Right ventricle myocardium superior (tissue), 1 donor: ENCODE data around the gene ZFP36L2. TPM values are rescaled to one million over a fixed set of nuclear protein-coding genes. Genes with fewer than 3 reads are reported as not detected.

Experiments
- ATAC-seq: fragments of 200-7000 bp; cut with Tn5 transposase; one replicate; pipeline ENCODE4 v1.9.1; 2020; ENCODE audit warnings: mild to moderate bottlenecking; ENCODE audit not compliant: poor library complexity
- DNase-seq: peaks from one replicate; pipeline ENCODE4 v3.0.0-alpha.2; 2020
- intact Hi-C: fragments of 100-400 bp; cut with DNase I; formaldehyde crosslinking; loops from one replicate; pipeline ENCODE4 v1.11.2; 2022
- total RNA-seq: library from RNA; stranded (reverse); fragmentation: NEBNext Ultra II Directional; extraction: Animal tissue kit (Norgen Biotek cat#: 25700); gene quantifications from one replicate; pipeline ENCODE4 v1.2.1, GENCODE V29; 2021
- donor health status: DM: no; HTN: yes; CAD: no; lungs with severe emphysema.

The ZFP36L2 gene
- total RNA-seq, 1 donor from 2014 or later = 45.0 TPM

DNA sequence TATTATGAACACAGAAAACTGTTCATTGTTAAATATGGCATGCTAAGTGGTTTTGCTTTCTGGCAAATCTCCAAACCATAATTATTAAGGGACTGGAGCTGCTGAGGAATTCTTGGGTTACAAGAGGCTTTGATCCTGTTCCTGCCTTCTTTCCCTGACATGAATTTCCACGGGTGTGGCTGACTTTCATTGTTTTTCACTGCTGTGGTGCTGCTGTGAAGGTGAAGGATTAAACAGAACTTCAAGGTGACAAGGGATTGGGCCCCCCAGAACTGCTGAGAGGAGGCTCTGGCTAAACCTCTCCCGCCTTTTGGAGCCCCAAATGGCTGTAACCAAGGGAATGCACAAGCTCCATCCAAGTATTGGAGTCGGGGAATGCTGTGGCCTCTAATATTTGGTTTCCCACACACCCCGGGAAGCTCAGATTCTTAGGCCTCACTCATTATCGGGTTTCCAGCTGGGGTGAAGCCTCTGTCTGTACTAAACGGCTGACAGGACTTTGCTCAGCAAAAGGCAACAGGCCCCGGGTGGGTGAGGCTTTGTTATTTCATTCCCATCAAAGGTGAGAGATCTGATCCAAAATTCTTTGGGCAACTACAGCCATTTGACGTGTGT, 29.0 kb upstream of the ZFP36L2 start:
- DNase-seq = no peak
- ATAC-seq = no peak
- intact Hi-C loops = no loop called here

DNA sequence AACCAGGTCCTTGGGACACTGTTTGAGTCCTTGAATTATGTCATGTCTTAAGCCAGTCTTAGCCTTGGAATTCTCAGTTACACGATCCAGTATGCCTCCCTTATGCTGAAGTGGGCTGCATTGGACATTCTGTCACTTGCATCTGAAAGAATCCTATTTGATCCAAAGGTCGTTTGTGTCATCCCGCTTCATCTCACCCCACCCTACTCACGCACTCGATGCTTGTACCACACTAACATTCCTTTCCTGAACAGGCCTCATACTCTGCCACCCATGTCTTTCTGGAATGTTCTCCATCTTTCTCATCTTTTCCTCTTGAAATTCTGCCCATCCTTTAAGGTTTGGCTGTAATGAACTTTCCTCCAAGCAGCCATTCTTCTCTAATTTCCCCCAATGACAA, 27.9 kb upstream of the ZFP36L2 start:
- DNase-seq (no peak), ATAC-seq (no peak)
- intact Hi-C loops = no loop called here

DNA sequence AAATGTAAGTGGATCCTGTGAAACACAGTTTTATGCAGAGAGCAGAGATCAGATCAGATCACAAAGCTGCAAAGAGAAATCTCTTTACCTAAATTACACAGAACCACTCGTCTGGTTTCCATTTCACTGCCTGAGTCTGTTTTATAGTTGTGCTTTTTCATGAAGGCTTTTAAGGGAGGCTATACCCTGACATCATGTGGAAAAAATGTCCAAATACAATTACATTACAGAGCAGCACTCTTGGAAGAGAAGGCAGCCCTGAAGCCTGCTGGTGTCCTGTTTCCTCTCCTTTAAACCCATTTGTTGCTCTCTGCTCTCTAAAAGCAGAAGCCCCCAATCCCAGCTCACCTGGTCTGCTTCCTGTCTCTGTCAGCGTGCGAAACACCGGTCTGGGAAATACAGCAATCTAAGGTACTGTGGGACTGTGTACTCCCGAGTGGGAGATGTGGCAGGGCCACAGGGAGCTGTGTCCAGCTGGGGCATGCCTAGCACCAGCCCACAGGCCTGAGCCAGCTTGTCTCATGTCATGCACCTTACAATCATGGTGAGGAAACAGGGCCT, 24.8 kb upstream of the ZFP36L2 start:
- DNase-seq (no peak), ATAC-seq (peak; percentile 62)
- intact Hi-C loops = no loop called here

DNA sequence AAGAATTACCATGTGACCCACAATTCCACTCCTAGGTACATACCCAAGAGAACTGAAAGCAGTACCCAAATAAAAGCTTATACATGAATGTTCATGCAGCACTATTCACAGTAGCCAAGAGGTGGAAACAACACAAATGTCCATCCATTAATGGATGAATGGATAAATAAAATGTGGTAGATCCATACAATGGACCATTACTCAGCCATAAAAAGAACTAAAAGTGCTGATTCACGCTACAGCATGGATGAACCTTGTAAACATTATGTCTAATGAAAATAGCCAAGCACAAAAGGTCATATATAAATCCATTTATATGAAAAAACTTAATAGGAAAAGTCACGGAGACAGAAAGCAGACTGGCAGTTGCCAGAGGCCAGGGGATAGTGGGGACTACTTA, 23.6 kb upstream of the ZFP36L2 start:
- intact Hi-C loops = no loop called here
- ATAC-seq (no peak), DNase-seq (no peak)

DNA sequence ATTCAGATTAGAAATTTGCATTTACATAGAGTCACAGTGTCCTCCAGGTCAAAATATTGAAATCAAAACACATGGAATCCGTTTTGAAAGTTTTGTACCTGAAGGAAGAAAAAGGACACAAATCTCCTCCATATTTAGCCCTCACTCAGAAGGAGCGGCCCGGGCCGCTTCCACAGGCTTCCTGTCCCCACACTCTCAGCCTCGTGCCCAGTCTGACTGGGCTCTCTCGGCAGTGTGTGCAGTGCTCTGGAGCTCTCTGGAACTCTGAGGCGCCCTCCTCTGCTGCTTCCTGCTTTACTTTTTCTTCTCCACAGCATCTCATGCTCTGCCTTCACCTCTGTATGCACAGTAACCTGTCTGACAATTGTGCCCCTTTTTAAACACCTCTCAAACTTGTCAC, 22.2 kb upstream of the ZFP36L2 start:
- DNase-seq (no peak), ATAC-seq (no peak)
- intact Hi-C loops = no loop called here

DNA sequence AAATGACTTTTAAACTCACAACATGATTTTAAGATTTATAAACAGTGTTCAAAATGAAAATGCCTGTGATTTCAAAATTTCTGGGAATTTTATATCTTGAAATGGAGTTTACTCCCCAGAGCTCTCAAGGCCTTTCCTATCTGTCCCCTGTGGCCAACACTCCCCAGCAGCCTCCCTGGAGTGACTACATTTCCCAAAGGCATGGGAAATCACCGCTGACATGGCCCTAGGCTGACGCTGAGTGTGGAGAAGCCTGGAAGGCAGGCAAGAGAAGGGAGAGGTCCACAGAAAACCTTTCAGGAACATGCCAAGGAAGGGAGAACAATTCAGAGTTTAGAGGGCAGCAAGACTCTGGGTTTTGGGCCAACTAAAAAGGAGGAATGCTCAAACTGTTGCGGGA, 20.2 kb upstream of the ZFP36L2 start:
- no peak for ATAC-seq
- intact Hi-C loops = no loop called here
- no peak for DNase-seq

DNA sequence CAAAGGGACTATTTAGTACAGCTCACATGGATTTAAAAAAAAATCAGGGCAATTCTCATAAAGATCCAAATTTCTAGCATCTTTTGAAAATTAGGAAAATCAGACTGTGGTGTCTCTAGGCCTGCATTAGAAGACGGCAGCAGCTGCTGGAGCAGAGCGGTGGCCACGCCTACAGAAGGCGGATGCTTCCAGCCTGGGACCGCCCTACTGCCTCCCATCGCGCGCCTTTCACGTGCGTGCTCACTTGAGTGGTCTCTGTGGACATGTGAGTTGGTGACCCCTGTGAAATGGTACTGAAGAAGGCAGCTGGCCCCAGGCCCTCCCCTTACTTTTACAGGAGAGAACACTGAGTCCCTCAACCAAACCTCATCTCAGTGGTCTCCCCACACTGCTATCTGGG, 15.2 kb upstream of the ZFP36L2 start:
- intact Hi-C loops = no loop called here
- DNase-seq = no peak
- no peak for ATAC-seq

DNA sequence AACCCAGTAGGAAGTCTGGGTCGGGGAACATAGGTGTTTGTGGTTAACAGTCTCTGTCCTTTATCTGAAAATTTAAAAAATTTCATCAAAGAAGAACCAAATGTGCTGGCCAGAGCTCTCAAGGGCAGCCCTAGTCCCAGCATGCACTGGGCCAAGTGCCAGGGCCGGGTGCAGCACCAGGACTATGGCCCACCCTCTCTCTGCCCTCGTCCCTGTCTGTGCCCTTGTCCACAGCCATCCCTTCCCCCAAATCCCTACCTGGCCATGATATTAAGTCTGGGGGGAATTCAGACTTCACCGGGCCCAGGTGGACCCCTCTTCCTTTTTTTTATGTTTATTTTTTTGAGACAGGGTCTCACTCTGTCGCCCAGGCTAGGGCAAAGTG, 14.4 kb upstream of the ZFP36L2 start:
- DNase-seq (no peak), ATAC-seq (no peak)
- intact Hi-C loops = no loop called here

DNA sequence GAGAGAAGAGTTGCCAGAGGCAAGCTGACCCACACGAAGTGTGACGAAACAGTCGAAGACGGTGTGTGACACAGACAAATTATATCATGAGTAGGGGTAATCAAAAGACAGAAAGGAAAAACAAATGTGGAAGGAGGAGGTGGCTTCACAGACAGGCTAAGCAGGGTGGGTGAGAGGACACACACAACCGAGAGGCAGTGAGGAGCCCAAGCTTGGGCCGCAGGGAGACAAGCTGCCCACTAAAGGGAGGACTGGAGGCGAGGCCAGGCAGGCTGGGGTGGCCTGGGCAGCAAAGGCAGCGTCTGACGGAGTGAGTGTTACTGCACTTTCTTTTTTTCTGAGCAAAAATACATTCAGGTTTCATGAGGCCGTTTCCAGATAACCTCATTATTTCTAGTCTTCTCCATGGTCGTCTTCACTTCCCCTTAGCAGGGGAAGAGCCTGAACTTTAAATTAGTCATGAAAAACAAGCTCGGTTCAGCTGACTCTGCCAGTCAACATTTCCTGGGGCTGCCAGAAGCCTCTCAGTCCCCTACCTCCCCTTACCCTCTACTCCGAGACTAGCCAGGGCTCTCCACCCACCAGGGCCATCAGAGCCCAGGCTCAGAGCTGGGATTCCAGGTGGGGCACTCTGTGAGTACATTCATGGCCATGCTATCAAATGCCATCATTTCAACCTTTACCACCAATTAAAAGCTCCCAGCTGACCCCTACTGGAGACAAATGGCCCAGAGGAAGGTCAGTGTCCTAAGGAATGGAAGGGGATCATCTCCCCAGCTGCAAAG, 13.8 kb upstream of the ZFP36L2 start:
- ATAC-seq (no peak), DNase-seq (no peak)
- intact Hi-C loops = loop anchor here (10.0 kb wide), 1 partner anchor 385 kb away; no protein-coding TSS in a partner anchor

DNA sequence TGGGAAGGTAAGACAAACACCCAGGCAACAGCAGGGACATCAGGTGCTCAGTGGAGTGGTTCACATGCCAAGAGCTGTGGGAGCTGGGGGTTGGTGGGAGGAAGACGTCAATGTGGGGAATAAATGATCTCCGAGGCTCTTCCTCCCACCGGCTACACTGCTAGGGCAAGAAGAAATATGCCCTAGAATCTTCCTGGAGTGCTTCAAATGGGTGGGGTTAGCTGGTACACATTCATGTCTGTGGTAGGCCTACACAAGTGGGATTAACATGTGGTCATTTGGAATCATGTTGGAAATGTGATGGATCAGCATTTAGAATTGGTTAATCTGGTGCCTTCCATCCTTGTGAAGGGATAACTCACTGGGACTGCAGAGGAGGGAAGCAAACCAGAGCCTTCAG, 12.4 kb upstream of the ZFP36L2 start:
- intact Hi-C loops = loop anchor here (10.0 kb wide), 1 partner anchor 384 kb away; no protein-coding TSS in a partner anchor
- DNase-seq (no peak), ATAC-seq (no peak)

DNA sequence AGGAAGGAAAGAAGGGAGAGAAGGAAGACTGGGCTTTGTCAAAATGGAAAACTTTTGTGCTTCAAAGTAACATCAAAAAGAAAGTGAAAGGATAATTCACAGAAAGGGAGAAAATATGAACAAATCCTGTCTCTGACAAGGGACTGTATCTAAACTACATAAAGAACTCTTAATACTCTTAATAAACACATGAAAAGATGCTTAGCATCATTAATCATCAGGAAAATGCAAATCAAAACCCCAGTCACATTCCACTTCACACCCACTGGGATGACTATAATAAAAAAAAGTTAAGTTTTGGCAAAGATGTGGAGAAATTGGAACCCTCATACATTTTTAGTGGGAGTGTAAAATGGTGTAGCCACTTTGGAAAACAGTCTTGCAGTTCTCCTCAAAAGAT, 11.8 kb upstream of the ZFP36L2 start:
- ATAC-seq (no peak), DNase-seq (no peak)
- intact Hi-C loops = loop anchor here (10.0 kb wide), 1 partner anchor 383 kb away; no protein-coding TSS in a partner anchor

DNA sequence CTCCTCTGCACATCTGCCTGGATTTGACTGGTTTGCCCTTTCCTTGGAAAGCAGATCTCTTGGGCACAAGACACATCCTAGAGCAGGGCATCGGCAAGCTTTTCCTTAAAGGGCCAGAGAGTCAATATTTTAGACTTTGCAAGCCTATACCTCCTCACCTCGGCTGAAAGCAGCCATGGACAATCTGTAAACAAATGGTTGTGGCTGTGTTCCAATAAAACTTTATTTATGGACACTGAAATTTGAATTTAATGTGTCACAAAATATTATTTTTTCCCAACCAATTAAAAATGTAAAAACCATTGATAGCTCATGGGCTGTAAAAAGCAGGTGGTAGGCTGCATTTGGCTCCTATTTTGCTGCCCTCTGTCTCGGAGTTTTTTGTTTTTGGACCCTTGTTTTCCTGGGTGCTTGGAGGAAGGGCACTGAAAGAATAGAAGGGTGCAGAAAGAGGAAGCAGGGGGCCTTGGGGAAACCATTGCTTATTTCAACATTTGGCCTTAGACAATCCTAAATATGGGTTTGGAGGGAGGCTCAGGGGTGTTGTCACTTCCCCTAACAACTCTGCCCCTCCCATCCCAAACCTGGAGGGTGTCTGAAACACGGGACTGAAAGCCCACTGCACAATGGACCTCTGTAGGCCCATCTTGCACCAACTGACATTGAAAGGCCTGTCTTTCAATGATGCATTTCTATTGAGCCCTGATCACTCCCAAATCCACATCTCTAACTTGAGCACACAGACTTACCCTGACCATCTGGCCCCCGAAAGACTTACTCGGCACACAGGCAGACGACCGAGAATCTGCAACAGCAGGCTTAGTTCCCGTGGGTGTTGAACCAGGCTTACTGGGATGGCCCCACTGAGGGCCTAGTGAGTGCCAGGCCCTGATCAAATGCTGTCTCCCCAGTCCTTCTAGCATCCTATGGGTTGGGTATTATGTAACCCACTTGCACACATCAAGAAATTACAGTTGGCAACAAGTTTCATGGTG, 7.1 kb upstream of the ZFP36L2 start:
- peak; percentile 14 for ATAC-seq
- no peak for DNase-seq
- intact Hi-C loops = loop anchor here (10.0 kb wide), 1 partner anchor 379 kb away; no protein-coding TSS in a partner anchor

DNA sequence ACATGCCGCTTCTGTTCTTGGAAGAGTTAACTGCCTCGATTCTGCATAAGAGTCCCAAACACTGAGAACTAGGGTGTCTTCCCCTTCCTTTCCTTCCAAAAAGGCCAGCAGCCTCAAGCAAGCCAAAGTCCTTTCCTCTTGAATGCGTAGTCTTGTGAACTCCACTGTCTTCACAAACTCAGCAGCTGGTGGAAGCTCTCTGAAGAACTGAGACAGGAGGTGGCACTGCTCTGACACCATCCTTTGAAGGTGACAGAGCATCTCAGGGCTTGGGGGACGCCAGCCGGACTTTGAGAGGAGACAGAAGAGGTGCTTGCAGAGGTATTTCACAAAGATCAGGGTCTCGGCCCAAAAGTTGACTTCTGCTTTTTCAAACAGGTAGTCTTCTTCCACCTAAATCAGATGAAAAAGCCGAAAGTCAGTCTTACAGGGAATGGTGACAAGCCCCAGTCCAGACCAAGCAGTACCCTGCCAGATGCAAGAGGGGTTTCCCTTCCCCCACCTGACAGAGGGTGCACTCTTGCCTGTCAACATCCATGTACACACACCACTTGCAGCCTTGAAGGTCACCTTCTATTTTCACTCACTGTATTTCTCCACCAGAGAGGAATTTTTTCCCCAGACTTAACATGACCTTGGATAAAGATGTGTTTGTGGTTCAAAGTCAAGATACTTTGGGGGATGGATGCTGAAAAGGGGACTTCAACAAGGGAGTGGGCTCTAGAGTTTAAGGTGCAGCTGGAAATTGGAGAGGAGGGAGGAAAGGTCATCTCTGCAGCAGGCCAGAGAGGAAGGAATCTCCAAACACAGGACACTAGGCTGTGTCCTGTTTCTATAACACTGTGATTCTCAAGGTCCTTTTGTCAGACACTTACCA, 4.8 kb upstream of the ZFP36L2 start:
- ATAC-seq (no peak), DNase-seq (no peak)
- intact Hi-C loops = loop anchor here (2.0 to 10.0 kb wide), 3 partner anchors 206 to 376 kb away; no protein-coding TSS in a partner anchor

DNA sequence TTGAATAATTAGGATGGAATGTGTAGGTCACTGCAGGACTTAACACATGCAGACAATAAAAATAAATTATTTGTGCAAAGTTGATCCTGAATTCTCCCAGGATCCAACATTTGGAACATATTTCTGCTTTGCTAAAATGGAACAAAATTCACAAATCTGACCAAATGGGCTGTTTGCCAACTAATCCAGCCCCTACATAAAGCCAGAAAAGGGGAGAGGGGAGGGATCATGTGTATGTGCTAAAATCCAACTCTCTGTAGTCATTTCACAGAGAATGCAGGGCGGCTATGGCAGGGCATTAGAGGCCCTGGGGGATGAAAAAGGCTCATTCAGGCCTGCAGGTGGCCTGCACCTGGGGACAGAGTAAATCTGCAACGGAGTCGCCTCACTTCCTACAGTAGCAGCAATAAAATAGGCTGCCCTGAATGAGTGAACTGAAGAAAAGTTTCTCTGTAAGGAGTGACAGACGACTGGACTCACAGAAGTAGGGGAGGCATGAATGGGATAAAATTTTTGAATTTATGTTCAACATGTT, 4.0 kb upstream of the ZFP36L2 start:
- intact Hi-C loops = loop anchor here (2.0 to 10.0 kb wide), 3 partner anchors 206 to 376 kb away; no protein-coding TSS in a partner anchor
- ATAC-seq = no peak

DNA sequence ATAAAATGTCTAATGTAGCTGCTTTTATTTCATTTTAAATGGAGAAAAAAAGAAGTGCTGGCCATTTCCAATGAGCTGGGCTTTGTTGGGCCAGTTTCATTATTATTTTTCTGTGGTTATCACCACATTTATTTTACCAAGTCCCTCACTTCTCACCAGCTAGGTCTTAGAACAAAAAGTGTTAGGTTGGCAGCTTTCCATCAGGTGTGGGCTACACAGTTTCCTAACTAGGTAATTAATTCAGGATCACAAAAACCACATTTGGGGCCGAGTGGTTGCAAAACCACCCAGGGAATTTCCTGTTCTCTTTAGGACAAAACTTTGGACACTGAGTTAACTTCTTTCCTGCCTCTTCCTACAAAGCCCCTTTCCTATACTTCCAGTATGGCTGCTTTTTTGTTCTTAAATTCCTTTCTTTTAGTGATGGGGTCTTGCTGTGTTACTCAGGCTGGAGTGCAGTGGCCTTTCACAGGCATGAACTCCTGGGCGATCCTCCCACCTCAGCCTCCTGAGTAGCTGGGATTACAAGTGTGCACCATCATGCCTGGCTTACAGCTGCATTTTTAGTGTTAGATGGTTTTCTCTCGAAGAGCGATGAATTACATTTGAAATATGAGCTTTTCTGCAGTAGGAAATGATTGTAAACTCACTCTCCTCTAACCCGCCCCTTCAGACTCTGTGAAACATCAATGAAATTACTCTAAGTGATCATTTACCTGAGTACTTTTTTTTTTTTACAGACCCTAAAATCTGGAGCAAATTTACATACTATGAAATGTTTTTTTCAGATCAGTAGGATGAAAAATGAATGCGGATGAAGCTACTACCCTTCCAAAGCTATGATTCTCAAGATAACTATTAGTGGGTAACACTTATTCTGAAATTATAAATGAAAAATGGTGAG, 2.6 kb upstream of the ZFP36L2 start:
- ATAC-seq (no peak), DNase-seq (no peak)
- intact Hi-C loops = loop anchor here (5.0 kb wide), 2 partner anchors 97 to 402 kb away; no protein-coding TSS in a partner anchor

More for the DNA sequence above, 4.0 kb upstream of the ZFP36L2 start:
- no peak for DNase-seq

DNA sequence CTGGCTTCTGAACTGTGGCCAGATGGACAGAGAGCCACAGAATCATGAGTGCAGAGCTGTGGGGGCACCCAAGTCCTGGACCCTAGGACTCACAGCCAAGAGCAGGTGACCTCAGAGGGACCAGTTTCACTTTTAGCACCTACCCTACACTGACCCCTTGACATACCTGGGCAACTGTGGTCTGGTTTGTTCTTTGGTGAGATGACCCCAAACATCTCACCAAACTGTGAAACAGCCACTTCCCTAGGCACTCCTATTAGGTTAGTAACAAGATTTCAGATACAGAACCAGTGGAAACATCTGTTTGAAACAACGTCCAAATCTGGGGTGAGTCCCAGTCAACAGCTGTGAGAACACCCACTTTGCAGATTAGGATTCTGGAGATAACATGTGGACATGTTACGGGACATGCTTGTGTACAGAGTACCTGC, 1.9 kb upstream of the ZFP36L2 start:
- DNase-seq (no peak), ATAC-seq (no peak)
- intact Hi-C loops = loop anchor here (5.0 kb wide), 2 partner anchors 96 to 401 kb away; no protein-coding TSS in a partner anchor
